GM21825 (cell line): Measurements from ENCODE around the gene PRKCZ.

Experiments
- ATAC-seq: cut with Tn5 transposase; IDR thresholded peaks from one replicate; pipeline ENCODE4 v1.9.1; 2021; ENCODE audit warnings: mild to moderate bottlenecking, moderate library complexity; ENCODE audit not compliant: unreplicated experiment

The PRKCZ gene

DNA sequence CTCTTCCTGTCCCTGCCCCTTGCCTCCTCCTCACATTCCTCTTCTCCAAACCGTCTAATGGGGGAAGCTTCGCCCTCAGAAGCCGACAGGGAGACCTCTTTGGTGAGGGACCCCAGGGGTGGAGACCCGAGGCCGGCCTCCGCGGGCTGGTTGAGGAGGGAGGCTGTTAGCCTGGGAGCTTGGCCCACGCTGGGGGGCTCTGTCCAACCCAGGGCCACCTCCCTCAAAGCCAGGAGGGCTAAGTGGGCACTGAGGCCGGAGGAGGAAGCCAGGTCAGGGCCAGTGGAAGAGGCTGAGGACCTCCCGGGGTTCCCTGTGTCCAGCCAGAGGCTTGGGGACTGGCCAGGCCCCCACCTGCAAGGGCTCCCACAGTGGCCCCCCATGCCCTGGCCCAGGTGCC lies 25.8 kb upstream of the PRKCZ start:
- no peak for ATAC-seq

DNA sequence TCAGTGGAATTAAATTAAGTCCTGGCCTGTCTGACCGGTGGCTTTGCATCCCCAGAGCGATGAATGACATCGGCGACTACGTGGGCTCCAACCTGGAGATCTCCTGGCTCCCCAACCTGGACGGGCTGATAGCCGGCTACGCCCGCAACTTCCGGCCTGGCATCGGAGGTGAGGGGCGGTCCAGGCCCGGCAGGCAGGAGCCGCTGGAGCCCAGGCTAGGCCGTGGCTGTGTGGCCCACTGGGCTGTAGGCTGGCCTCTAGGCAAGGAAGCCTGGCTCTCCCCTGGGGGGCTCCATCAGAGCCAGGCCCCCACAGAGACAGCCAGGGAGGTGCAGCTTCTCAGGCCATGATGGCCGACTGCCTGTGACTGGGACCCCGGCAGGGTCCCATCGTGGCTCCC lies 25.3 kb upstream of the PRKCZ start:
- ATAC-seq, result no peak

DNA sequence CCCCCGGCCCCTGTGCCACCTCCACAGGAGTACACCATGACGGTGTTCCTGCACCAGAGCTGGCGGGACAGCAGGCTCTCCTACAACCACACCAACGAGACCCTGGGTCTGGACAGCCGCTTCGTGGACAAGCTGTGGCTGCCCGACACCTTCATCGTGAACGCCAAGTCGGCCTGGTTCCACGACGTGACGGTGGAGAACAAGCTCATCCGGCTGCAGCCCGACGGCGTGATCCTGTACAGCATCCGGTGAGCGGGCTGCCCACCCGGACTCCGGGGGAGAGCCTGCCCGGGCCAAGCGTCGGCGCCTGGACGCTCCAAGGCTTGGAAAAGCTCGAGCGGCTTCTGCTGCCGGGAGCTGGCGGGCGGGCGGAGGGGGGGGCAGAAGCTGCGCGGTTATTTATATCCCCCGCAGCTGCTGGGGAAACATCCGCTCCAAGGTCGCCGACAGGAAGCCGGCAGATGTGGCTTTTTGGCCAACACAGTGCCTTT lies 24.7 kb upstream of the PRKCZ start:
- no peak for ATAC-seq

DNA sequence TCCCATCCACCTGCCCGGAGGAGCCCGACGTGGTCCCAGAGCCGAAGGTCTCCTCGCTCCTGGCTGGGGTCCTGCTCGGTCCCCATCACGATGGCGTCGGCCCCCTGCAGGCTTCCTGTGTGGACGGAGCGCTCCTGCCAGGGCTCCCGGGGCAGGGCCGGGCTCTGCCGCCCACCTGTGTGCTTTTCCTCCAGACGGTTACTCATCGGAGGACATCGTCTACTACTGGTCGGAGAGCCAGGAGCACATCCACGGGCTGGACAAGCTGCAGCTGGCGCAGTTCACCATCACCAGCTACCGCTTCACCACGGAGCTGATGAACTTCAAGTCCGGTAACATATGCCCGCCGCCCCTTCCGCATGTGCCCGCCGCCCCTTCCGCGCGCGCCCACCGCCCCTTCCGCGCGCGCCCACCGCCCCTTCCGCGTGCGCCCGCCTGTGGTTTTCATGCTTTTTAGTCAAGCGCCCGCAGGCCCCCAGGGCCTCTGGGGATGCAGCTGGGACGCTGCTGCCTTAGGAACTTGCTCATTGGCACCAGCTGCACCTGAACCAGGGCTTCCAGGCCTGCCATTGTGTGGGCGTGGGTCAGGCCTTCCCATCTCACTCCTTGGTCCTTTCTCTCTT lies 22.1 kb upstream of the PRKCZ start:
- ATAC-seq, result no peak

DNA sequence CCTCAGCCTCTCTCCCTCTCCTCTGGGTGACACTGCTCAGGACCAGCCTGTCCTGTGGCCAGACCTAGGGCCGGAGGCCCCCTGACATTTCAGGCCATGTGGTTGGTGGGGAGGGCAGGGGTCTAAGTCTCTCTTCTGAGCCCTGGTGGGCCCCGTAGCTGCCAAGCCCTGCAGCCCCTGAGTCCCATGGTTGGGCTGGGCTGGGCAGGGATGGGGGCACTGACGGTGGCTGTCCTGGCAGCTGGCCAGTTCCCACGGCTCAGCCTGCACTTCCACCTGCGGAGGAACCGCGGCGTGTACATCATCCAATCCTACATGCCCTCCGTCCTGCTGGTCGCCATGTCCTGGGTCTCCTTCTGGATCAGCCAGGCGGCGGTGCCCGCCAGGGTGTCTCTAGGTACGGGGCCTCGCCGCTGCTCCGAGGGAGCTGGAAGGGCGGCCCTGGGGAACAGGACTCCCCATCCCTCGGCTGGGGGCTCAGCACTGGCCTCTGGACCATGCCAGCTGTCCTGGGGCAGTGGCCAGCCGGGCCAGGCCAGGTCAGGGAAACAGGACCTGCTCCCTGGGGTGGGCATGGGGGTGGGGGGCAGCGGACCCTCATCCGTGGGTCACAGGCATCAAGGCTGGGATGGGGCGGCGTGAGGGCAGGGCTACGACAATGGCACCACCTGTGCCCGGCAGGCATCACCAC lies 21.2 kb upstream of the PRKCZ start:
- no peak for ATAC-seq

DNA sequence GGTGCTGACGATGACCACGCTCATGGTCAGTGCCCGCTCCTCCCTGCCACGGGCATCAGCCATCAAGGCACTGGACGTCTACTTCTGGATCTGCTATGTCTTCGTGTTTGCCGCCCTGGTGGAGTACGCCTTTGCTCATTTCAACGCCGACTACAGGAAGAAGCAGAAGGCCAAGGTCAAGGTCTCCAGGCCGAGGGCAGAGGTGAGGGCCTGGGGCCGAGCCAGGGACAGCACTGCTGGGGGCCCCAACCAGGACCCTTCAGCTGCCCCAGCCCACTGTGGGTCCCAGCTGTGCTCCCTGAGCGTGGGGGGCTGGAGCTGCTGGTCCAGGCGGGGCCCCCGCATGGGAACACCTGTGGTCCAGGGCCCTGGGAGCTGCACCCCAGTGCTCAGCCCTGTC lies 20.6 kb upstream of the PRKCZ start:
- ATAC-seq, result no peak

DNA sequence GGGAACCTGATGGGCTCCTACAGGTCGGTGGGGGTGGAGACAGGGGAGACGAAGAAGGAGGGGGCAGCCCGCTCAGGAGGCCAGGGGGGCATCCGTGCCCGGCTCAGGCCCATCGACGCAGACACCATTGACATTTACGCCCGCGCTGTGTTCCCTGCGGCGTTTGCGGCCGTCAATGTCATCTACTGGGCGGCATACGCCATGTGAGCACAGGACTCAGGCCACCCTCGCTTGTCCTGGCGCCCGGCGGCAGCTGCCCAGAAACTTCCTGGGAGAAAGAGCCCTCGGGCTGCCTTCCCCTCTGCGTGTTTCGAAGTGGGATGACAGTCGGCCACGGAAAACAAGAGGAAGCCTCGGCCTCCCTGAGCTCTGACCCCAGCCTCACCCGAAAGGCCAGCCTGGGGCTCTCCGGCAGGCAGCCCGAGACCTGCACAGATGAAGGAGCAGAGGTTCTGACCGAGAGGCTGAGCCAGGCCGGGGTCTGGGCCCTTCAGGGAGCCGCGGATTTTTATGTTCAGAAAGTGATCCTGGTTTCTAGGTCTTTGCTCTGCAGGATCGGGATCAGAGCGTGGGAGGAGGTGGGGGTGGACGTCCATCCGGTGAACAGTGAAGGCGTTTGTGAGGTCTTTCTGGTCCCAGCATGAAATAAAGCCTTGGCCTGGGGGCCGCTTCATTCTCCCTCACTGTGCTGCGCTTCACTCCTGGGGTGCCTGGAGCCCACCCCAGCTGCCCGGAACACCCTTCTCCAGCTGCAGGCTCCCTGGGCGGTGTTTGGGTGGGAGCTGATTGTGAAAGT lies 19.9 kb upstream of the PRKCZ start:
- ATAC-seq, result no peak

DNA sequence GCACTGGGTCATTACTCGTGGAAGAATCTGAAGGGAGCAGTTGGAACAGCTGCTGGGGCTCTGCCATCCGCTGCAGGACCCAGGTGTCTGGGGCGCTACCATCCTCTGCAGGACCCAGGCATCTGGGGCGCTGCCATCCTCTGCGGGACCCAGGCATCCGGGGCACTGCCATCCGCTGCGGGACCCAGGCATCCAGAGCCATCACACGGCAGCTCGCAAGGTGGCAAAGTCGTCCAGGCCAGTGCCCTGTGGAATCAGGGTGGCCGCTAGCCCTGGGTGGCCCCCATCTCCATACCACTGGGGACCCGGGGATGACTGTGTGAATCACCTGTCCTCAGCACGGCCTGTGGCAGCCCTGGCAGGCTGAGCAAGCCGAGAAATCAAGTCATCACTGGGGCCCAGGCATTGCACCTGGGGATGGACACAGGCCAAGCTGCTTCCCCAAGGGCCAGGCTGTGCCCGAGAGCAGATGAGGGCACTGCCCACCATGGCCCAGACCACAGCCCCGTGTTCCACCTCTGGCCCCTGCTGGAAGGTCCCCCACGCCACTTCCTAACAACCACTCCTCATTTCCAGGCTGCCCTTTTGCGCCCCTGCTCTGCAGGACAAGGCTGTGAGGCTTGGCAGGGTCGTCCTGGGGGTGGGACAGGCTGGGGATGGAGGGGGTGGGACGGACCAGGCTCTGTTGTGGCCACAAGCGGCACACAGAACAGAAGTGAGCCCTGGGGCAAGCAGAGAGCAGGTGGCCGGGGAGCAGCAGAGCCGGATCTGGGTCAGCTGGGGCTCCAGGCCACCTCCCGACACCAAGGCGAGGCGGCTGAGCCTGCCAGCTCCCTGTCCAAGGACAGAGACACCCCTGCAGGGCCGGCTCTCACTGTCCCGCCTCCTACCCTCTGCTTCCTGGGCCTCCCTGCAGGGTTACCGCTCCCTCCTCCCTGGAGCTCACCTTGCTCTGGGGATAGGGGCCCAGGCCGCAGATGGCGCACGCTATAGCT lies 18.4 kb upstream of the PRKCZ start:
- no peak for ATAC-seq

DNA sequence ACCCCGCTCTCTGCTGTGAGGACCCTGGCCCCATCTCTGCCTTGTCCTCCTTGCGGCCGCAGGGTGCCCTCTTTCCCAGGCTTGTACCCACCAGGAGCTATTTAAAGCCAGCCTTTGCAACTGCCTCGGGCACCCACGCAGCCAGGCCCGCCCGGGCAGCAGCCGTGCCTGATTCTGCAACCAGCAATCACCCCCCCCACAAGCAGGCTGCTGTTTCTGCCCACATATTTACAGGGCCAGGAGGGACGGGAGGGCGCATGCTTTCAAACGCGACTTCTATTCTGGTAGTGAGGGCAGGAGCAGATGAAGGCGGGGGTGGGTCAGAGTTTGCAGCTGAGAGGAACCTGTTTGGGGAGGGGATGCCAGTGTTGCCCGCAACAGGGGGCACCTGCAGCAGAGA lies 17.5 kb upstream of the PRKCZ start:
- ATAC-seq, result no peak

DNA sequence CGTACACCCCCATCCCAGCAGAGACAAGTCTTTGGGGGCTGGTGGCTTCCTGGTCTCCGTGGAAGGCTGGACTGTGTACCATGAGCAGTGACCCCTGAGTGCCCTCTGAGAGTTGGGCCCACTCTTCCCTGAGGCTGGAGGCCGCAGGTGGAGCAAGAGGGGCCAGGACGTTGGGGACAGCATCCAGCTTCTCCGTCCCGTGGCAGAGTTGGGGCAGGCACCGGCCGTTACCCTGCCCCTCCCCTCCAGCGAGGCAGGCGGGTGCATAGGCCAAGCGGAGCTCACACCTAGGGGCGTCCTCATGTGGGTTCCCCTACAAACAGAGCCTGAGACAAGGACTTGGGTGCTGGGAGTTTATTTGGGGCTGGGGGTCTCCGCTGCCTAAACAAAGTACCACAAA lies 17.0 kb upstream of the PRKCZ start:
- ATAC-seq, result no peak

DNA sequence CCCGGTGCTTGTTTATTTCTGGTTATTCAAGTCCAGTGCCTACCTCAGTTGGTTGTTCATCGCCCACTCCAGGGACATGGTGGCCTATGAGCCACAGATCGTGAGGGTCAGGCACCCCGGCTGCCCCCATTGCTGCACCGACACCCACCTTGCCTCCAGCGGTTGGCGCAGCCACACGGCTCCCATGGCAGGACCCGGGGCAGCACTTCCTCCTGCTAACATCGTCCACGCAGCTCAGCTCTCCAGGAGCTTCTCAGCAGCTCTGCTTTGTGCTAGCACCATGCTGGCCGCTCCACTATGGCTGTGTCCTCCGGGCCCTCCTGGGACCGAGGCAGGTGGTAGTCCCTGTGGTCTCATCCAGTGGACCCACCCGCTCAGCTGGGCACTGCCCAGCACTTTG lies 13.9 kb upstream of the PRKCZ start:
- ATAC-seq, result no peak

DNA sequence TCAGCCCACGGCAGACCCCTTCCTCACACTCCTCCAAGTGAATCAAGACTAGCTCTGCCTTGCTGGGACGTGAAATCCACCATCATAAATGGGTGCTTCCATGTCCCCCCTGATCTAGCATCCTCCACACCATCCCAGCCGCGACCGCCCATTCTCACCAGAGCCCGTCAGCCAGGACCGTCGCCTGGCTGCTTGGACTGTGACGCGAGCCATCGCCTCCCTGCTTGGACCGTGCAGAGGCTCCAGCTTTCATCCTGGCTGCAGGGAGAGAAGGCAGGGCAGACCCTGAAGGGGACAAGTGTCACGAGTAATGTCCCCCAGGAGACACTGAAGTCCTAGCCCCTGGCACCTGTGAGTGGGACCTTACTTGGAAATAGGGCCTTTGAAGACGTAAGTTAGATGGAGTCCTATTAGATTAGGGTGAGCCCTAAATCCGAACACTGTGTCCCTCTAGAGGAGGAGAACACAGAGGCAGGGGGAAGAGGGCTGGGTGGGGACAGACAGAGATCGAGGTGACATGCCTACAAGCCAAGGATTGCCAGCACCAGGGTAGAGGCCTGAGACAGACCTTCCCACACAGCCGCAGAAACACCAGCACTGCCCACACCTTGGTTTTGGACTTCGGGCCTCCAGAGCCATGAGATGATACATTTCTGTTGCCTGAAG lies 12.8 kb upstream of the PRKCZ start:
- ATAC-seq, result no peak

DNA sequence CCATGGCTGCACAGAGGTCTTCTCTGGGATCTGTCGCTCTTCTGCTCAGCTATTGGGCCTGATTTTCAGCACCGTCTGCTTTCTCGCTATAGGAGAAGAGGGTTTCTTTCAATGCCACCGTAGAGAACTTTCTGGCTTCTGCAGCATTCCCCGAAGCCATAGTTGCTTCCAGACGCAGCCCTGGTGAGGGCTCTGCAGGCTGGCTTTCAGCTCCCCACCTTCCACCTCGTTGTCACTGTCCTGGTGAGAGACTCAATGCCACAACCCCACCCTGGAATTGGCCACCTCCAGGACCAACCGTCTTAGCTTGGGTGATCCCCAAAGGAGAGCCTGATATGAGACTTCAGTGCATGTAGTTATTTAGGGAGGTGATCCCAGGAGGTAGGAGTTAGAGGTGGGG lies 12.0 kb upstream of the PRKCZ start:
- no peak for ATAC-seq

DNA sequence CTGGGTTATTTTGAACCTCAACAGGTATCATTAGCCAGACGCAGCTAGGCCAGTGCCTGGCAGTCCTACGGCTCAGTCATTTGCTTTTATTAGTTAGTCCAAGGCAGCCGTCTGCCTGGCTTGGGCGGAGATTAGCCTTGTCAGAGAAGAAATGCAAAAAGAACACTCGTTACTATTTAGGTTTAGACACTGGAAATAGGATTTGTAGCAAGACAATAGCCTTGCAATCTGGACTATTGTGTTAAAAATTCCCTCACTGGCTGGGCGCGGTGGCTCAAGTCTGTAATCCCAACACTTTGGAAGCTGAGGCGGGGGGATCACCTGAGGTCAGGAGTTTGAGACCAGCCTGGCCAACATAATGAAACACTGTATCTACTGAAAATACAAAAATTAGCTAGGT lies 11.0 kb upstream of the PRKCZ start:
- no peak for ATAC-seq

DNA sequence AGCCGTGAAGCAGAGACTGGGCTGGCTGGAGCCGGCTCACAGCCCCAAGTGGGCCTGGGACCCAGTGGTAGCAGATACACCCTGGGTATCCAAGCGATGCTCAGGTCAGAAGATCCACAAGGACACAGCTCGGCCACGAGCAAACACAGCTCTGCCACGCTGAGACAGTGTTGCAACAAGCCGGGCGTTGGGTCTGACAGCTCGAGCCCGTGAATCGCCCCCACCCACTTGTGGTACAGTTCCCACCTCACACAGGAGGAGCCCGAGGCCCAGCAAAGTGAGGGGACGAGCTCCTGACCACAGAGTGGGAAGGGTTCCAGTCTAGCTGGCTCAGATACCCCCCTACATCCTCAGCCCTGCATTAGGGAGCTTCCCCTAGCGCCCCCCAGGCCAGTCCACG lies 8.9 kb upstream of the PRKCZ start:
- no peak for ATAC-seq

DNA sequence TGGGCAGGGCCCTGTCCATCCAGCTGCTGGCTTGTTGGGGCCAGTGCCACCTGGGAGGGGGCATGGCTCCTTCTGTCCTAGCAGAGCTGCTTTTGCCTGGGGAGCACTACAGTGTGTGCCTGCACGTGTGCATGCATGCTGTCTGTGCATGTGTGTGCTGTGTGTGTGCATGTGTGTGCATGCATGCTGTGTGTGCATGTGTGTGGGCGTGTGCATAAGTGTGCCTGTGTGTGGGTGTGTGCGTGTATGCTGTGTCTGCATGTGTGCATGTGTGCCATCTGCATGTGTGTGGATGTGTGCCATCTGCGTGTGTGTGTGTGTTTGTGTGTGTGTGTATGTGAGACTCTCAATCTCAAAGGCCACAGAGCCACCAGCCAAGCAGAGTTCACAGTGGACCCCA lies 8.3 kb upstream of the PRKCZ start:
- ATAC-seq, result no peak

DNA sequence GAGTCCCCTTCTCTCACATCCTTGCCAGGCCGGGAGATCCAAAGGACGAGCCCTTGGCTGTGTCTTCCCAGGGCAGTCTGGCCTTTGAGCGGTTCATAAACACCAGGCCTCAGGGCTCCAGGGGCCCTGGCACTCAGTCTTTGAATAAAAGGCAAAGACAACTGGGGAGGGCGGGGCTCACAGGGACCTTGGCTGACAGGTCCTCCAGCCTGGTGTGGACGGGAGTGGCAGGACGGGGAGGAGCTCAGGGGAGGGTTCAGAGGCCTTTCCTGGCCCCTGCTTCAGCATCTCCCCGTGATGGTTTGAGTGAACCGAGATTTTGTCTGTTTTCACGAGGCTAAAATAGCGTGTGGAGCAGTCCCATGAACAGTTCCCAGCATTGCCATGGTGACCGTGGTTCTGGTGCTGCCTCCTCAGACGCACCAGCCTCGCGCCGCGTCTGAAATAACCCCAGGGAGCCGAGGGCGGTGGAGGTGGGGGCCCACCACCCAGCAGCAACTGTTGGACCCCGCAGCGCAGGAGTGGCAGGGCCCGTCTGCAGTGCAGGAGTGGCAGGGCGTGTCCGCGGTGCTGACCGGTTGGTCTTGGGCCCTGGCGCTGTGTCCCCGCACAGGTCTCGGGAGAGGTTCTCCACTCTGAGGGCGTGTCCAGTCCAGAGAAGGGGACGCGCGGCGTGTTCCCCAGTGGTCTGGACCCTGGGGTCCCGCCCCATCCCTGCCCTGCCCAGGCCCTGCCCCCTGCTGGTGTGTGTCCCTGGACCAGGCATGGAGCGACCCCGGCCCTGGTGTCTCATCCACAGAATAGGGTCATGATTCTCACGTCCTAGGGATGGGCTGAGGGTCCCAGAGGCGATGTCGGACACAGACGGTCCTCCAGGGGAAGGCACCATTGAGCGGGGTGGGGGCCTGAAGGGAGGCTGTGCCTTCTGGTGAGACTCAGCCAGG lies 7.1 kb upstream of the PRKCZ start:
- no peak for ATAC-seq

DNA sequence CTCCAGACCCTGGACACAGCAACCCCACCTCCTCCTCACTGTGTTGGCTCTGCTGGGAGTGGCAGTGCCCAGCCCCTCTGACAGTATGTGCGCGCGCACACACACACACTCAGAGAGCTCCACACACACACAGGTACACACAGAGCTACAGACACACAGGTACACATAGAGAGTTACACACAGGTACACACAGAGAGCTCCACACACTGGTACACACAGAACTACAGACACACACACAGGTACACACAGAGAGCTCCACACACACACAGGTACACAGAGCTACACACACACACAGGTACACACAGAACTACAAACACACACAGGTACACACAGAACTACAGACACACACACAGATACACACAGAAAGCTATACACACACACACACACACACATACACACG lies 6.3 kb upstream of the PRKCZ start:
- ATAC-seq, result no peak
